NCI-H526 (cell line): ENCODE data around the gene BAG1.
A peak's percentile ranks its signal among the peaks of the same experiment; 100 is the strongest.

Experiments used
- DNase-seq, 2 experiments: peaks; one replicate each; lab custom pipeline; 2025; lab: John Stamatoyannopoulos, UW

BAG1 gene

GRCh38 chr9:33241298-33241697 is 23.2 kb downstream of the BAG1 start:
- DNase-seq: no peak

DNA sequence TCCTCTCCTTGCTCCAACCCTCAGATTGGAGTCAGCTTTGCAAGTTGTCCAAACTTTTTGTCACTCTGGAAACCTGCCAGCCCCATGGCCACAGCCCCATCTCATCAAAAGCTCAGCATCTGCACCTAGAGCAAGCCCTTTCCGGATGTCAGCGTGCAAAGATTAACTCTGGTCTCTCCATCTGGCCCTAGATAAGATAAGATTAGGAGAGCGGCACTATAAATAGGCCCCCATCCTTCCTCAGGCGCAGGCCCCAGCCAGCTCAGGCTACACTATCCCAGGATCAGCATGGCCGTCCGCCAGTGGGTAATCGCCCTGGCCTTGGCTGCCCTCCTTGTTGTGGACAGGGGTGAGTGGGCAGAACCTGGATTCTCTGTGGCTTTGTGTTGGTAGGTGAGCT is 24.6 kb downstream of the BAG1 start, which contains the start of gene SPINK4:
Gene SPINK4 (plus strand): TSS at position 247 of the 400 bp plus-strand sequence. CDS start 42 bp downstream, at position 289.
- no peak for DNase-seq

GRCh38 chr9:33236571-33236970 is 27.9 kb downstream of the BAG1 start:
- DNase-seq: no peak

- DNase-seq: no peak
Measured at GRCh38 chr9:33234511-33235467, 29.7 kb downstream of the BAG1 start.

DNA sequence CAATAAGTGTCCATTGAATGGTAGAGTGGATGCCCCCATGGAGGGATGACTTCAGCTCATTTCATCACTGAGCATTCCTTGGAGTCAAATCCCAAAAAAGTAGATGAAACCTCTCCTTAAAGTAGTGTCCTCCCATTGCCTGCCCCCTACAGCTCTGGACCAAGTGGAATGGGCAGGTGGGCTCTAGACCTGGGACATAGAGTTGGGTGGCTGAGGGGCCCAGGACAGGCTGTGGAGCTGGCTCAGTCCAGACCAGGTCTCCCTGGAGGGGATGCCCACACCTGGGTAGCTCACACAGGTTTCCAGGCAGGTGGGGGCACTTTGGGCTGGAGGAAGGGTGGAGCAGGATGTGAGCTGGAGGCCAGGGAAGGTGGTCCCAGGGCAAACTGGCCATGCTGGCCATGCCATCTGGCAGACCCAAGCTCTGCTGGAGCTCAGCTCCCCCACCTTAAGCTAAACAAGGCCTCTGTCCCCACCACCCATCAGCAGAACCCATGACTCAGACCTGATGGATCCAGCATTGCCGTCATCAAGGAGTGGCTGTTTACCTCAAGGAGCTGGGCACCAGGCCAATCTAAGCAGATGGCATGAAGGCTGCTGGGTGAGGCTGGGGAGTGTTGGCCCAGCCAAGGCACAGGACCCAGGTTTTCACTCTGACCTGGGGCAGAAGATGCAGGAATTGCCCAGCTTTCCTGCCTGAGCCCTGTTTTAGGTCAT is 30.7 kb downstream of the BAG1 start:
- DNase-seq: no peak

DNA sequence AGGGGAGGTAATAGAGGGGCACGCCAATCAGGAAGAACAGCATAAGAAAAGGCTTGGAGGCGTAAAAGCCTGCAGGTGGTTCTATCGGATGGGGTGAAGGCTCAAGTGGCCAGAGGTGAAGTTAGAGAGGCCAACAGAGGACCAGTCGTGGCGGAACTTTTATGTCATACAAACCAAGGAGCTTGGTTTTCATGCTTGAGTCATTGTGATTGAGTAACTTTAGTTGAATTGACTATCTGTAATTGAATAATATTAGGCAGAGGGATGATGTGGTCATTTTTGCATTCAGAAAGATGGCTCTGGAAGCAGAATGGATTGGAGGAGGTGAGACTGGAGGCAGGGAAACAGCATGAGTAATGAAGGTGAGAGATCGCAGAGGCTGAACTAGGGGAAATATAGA is 31.7 kb downstream of the BAG1 start:
- DNase-seq: no peak

GRCh38 chr9:33231623-33231942 is 32.9 kb downstream of the BAG1 start:
- no peak for DNase-seq

- no peak for DNase-seq
Measured at GRCh38 chr9:33230756-33231622, 33.5 kb downstream of the BAG1 start.

DNA sequence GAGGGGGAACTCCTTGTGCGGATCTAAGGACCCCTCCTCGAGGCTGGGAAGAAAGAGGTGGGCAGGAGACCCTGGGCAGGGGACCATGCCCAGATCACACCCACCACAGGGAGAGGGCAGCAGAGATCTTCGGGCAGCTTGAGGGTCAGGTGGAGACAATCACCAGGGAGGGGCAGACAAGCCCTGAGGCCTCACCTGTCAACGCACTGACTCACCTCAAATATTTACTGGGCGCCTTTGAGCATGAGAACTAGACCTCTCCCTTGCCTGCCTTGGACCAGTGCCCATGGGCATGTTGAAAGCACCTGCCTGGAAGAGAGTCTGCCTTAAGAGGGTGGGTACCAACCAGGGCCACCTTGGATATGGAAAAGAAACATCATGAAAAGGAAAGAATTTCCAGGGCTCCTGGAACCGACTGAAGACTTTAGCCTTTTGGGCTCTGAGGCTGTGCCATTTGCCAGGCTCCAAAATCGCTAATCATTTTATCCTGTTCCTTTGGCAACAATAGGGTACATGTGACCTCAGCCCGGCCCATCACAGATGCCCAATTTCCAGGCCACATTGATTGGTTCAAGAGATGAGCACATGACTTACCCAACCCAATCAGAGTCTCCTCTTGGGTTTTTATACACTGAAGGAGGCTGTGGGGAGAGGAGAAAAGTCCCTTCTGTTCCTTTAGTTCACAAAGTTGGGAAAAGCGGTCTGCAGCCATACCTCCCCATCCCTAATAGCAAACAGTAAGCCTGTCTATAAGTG is 35.0 kb downstream of the BAG1 start:
- DNase-seq: no peak

DNA sequence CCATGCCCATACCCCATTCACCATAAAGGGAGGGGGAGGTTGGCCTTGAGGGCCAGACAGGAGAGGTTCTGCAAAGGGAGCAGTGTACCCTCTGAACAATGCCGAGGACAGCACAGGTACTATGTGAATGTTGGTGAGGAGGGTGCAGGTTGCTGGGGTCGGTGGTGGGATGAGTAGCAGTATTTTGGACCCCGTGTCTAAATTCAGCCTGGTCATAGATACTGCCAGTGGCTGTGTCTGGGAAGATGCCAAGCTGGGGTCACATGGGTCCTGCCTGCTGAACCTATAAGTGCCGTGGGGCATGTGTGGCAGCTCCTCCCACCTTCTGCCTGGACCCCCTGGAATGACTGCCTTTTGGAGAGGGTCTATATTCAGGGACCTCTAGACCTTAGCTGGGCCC is 35.9 kb downstream of the BAG1 start:
- no peak for DNase-seq

- no peak for DNase-seq
Measured at GRCh38 chr9:33227741-33228140, 36.8 kb downstream of the BAG1 start.

- DNase-seq: no peak
Measured at GRCh38 chr9:33227008-33227398, 37.5 kb downstream of the BAG1 start.

DNA sequence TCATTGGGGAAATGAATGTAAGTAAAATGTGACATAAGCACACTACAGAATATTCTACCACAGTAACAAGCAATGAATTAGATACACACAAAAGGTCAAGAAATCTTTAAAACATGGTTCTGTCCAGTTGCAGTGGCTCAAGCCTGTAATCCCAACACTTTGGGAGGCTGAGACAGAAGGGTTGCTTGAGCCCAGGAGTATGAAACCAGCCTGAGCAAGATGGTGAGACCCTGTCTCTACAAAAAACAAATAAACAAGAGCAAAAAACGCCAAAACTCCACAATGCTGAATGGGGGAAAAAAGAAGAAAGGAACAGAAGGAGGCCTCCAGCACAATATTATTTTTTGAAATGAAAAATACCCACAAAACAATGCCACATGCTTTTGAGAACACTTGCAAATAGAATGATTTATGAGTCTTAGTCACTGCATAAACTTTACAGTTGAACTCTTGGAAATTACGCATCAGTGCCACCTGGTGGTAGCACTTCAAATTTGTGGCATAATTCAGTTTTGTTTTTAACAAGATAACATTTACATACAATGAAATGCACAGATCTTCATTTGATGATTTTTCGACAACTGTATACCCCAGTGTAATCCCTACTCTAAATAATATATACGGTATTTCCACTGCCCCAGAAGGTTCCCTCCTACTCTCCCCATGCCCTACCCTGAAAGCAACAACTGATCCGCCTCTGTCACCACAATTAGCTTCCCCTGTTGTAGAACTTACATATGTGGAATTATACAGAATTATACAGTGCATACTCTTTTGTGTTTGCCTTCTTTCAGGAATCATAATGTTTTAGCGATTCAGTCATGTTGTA is 39.0 kb downstream of the BAG1 start:
- DNase-seq: peak; percentile 34 to 75

DNA sequence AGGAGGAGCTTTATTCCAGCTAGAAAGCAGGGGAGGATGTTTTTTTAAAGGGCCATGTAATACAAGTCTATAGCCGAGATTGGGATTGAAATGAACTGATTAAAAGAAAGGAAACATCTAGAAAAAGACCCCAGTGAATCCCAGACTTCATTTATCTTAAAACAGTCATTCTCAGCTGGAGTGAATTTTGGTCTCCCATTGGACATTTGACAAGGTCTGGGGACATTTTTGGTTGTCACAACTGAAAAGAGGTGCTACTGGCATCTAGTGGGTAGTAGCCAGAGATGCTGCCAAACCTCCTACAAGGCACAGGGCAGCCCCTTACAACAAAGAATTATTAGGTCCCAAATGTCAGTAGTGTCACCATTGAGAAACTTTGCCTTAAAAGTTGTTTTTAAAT is 40.8 kb downstream of the BAG1 start:
- no peak for DNase-seq

- DNase-seq: no peak
Measured at GRCh38 chr9:33222031-33222430, 42.5 kb downstream of the BAG1 start.

DNA sequence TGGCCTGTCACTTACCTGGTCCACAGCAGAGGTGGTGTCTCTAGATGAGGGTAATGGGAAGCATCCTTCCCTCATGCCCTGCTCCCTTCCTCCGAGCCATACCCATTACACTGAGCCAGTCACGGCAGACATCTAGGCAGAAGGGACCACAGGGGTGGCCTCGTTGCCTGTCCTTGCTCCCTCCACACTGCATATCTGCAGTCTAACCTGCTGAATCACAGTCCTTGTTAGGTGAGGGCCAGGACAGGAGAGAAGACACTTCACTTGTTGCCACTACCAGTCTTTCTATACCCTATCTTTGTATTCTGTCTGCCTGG is 43.0 kb downstream of the BAG1 start:
- DNase-seq: no peak

- no peak for DNase-seq
Measured at GRCh38 chr9:33220681-33221567, 43.6 kb downstream of the BAG1 start.

- no peak for DNase-seq
Measured at GRCh38 chr9:33211695-33212393, 52.7 kb downstream of the BAG1 start.
